KBM-7 (cell line): ENCODE results near the gene CAPN12.
A peak's percentile ranks its signal among the peaks of the same experiment; 100 is the strongest.

ENCODE experiments used
- DNase-seq: peaks from one replicate; pipeline ENCODE4 v3.0.0-alpha.2; 2015
- in situ Hi-C: fragments of 300-500 bp; cut with MboI; formaldehyde crosslinking; loops from 2 replicates; pipeline ENCODE4 v1.14.3; 2020; ENCODE audit warnings: low sequenced_read_pairs, low pct_unique_long_range_greater_than_20kb, mixed read lengths

The CAPN12 gene

DNA sequence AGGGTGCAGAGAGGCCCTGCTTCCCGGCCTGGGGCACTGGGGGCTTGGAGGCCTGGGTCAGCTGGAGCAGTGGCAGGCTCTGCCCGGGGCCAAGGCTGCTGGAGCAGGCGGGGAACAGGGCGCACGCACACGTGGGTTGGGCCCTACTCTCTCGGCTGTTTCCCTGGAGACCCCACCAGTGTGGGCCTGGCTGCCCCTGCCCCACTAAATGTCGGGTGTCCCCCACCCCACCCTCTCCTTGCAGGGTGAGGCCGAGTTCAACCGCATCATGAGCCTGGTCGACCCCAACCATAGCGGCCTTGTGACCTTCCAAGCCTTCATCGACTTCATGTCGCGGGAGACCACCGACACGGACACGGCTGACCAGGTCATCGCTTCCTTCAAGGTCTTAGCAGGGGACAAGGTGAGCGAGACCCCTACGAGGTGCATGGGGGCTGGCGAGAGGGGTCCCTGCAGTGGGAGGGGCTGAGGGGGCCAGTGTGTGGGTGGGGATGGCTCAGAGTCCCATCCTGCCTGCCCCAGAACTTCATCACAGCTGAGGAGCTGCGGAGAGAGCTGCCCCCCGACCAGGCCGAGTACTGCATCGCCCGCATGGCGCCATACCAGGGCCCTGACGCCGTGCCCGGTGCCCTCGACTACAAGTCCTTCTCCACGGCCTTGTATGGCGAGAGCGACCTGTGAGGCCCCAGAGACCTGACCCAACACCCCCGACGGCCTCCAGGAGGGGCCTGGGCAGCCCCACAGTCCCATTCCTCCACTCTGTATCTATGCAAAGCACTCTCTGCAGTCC, 15.3 kb downstream of the CAPN12 start:
- in situ Hi-C loops = no loop called here
- no peak for DNase-seq

GRCh38 chr19:38727868-38728660, 16.2 kb downstream of the CAPN12 start:
- in situ Hi-C loops = no loop called here
- DNase-seq = peak; percentile 38

DNA sequence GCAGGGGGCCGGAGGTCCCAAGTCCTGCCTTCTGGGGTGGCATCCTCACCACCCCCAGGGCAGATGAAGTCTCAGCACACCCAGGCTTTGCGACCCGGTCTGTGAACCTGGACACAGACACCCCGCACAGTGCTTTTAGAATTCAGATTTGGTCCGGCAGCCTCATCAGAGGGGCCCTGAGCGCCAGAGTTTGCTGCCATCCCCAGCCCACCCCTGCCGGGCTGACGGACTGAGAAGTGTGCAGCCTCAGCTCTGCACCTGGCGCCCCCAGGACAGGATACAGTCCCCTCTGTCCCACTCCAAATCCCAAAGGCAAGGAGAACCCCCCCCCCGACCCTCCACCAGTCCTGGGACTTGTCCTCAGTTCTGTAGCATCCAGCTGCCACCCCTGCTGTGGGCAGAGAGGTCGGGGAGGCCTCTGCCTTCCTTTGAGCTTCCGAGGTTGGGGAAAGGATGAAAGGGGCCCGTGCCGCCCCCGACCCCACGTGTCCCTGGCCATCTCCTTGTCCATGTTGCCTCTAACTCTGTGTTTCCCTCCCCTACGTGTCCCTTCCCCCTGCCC, 16.9 kb downstream of the CAPN12 start:
- in situ Hi-C loops = no loop called here
- no peak for DNase-seq

DNA sequence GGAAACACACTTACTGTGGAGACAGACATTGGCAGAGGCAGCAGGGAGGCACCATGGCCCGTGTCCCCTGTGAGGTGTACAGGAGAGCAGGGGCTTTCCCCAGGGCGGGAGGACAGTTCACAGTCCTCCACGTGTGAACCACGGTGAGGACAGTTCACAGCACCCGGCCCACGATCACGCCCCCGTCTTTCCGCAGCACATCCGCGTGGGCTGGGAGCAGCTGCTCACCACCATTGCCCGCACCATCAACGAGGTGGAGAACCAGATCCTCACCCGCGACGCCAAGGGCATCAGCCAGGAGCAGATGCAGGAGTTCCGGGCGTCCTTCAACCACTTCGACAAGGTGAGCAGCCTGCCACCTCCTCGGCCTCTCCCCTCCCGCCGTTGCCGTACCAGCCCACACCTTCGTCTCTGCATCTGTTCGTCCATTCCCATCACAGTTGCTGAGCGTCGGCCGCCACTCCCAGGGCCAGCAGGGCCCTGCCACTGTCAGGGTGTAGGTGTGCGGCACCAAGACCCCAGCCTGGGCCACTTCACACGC, 17.4 kb downstream of the CAPN12 start:
- in situ Hi-C loops = no loop called here
- no peak for DNase-seq

DNA sequence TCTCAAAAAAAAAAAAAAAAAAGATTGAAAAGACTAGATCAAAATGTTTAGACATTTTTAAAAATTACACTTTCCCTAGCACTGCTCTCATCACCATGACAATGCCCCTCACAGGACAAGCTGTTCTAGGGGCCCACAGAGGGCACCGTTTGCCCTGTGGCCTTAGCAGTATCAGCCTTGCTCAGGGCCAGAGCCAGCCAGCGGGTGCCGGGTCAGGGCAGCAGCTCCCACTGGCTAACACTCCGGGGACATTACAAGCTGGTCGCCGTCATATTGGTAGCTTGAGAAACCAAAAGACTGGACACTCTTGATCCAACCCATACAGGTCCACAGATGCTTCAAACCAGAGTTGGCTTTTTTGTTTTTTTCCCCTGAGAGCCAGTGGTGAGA, 18.0 kb downstream of the CAPN12 start:
- in situ Hi-C loops = no loop called here
- no peak for DNase-seq

DNA sequence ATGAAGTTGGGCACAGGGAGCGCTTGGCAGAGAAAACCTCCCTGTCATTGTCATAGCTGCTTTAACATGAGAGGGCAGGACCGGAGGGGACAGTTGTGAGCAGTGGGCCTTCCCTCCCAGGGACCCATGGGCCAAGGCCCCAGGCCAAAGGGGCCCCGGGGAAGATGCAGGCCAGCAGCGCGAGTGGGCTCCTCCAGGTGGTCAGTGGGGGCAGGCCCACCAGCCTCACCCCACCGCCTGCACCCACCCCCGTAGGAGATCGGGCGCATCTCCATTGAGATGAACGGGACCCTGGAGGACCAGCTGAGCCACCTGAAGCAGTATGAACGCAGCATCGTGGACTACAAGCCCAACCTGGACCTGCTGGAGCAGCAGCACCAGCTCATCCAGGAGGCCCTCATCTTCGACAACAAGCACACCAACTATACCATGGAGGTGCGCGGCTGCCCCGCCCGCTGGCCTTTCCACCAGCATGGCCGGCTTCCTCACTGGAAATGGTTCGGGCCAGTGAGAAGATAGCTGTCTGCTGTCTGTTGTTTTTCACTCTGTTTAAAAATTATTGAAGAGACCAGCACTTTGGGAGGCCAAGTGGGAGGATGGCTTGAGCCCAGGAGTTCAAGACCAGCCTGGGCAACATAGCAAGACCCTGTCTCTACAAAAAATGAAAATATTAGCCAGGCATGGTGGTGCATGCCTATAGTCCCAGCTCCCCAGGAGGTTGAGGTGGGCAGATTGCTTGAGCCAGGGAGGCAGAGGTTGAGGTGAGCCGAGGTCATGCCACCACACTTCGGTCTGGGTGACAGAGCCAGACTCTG, 18.6 kb downstream of the CAPN12 start:
- in situ Hi-C loops = no loop called here

GRCh38 chr19:38723990-38724854, 20.1 kb downstream of the CAPN12 start:
- in situ Hi-C loops = no loop called here
- no peak for DNase-seq

More for the DNA sequence above, 18.6 kb downstream of the CAPN12 start:
- no peak for DNase-seq

GRCh38 chr19:38723606-38723965, 20.7 kb downstream of the CAPN12 start:
- DNase-seq = no peak
- in situ Hi-C loops = no loop called here

DNA sequence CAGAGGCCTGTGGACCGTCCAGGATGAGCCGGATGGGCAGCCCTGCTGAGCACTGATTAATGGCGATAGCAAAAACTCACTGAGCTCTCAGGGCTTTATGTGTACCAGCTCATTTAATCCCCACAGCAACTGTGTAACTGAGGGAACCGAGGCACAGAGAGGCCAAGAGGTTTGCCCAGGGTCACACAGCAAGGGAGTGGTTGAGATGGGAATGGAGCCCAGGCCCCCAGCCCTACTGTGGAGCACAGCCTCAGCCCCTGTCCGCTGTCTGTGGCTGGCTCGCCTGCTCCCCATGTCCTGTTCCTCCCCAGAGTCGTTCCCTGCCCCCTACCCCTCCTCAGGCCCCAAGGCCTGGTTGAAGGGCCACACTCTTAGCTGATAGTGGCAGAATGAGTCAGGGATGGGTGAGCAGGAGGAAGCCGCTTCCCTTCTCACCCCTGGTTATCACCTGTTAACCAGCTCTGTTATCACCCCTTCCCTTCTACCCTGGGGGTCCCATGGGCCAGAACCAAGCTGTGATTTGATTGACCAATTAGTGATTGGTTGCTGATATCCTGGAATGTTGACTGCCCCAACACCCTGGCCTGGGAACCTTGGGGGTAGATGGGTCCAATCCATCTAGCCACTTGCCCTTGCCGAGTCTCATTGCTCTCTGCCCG, 21.2 kb downstream of the CAPN12 start:
- in situ Hi-C loops = no loop called here
- no peak for DNase-seq

- in situ Hi-C loops = no loop called here
- no peak for DNase-seq
These were observed 22.1 kb downstream of the CAPN12 start for GRCh38 chr19:38721979-38722773.

DNA sequence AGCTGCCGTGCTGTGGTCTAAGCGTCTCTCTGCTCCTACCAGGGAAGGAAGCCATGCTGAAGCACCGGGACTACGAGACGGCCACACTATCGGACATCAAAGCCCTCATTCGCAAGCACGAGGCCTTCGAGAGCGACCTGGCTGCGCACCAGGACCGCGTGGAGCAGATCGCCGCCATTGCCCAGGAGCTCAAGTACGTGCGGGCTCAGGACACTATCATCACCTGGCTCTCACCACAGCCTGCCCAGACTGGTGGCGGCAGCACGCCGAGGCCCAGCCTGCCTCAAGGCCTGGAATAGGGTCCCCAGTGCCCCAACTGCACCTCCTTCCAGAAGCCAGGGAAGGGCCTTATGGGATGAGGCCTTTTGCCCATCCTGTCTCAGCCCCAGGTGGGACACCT, 22.8 kb downstream of the CAPN12 start:
- no peak for DNase-seq
- in situ Hi-C loops = no loop called here

GRCh38 chr19:38720559-38721236, 23.6 kb downstream of the CAPN12 start:
- DNase-seq = no peak
- in situ Hi-C loops = no loop called here

DNA sequence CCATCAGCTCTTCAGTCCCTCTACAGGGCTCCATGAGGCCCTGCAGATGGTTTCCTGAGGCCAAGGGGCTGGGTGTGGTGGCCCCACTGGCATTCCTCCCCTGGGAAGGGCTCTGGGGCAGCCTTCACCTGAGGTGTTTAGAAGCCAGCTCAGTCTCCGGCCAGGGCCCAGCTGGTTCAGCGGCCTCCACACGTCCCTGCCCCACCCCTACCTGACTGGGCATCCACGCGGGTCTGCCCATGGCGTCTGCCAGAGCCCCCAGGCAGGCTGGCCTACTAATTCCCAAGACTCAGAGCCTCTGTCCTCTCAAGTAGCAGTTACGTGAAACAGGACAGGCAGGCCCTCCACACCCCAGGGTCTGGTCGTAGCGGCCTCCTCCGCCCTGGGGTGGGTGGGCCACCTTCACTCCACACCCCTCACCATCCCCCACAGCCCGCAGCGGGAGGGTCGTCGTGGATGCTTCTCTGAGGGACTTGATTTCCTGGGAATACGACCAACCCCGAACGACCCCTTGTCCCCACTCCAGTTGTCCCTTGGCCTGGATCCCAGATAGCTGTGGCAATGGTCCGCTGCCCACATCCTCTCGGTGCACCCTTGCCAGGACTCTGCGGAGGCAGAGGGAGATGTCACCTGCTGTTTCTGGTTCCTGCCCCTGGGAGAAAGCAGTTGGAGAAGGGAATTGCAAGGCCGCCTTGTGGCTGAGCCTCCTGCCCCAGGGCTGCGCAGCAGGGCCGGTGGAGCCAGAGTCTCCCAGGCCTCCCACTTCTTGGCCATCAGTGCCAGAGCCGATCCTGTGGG, 24.3 kb downstream of the CAPN12 start:
- DNase-seq = no peak
- in situ Hi-C loops = no loop called here

GRCh38 chr19:38718747-38719543, 25.3 kb downstream of the CAPN12 start:
- no peak for DNase-seq
- in situ Hi-C loops = no loop called here

- no peak for DNase-seq
- in situ Hi-C loops = no loop called here
These were observed 26.4 kb downstream of the CAPN12 start for GRCh38 chr19:38717855-38718254.
